HEK293 (cell line): ENCODE measurements around the gene NCOA7.

Experiments
- FEZF1 ChIP-seq: fragments of 450-650 bp; formaldehyde crosslinking; IDR thresholded peaks from 2 replicates; pipeline ENCODE4 v1.5.1; 2016; ENCODE audit warnings: missing biosample characterization, missing genetic modification characterization
- KLF10 ChIP-seq: fragments of 450-650 bp; IDR thresholded peaks from 2 replicates; pipeline ENCODE4 v1.5.1; 2018; ENCODE audit warnings: missing biosample characterization, mild to moderate bottlenecking, missing genetic modification characterization
- KLF8 ChIP-seq: fragments of 450-650 bp; formaldehyde crosslinking; IDR thresholded peaks from 2 replicates; pipeline ENCODE4 v1.5.1; 2016; ENCODE audit warnings: missing biosample characterization, missing genetic modification characterization
- PATZ1 ChIP-seq: fragments of 450-650 bp; formaldehyde crosslinking; IDR thresholded peaks from 2 replicates; pipeline ENCODE4 v1.5.1; 2016; ENCODE audit warnings: missing biosample characterization, missing genetic modification characterization
- PRDM10 ChIP-seq: fragments of 450-650 bp; formaldehyde crosslinking; IDR thresholded peaks from 2 replicates; pipeline ENCODE4 v1.5.1; 2016; ENCODE audit warnings: missing biosample characterization, missing genetic modification characterization
- PRDM6 ChIP-seq: fragments of 450-650 bp; formaldehyde crosslinking; IDR thresholded peaks from 2 replicates; pipeline ENCODE4 v1.5.1; 2017; ENCODE audit warnings: missing biosample characterization, missing genetic modification characterization
- ZBTB44 ChIP-seq: fragments of 450-650 bp; IDR thresholded peaks from 2 replicates; pipeline ENCODE4 v1.5.1; 2018; ENCODE audit warnings: missing biosample characterization, mild to moderate bottlenecking, missing genetic modification characterization
- ZNF10 ChIP-seq: fragments of 450-650 bp; formaldehyde crosslinking; IDR thresholded peaks from 2 replicates; pipeline ENCODE4 v1.5.1; 2017; ENCODE audit warnings: missing biosample characterization, missing genetic modification characterization
- ZNF18 ChIP-seq: fragments of 450-650 bp; formaldehyde crosslinking; IDR thresholded peaks from 2 replicates; pipeline ENCODE4 v1.5.1; 2016; ENCODE audit warnings: missing biosample characterization, missing genetic modification characterization
- ZNF274 ChIP-seq, 2 experiments: fragments of 200-500 bp in 1 of 2; fragments of 450-650 bp in 1 of 2; sonication (Bioruptor generic) in 1 of 2; formaldehyde crosslinking in 1 of 2; IDR thresholded peaks; 2 replicates each; pipeline versions ENCODE4 v1.5.1 to v1.6.1; 2014 to 2016; ENCODE audit warnings: borderline replicate concordance in 1 of 2, inconsistent platforms in 1 of 2, low read length in 1 of 2, missing biosample characterization in 1 of 2, missing genetic modification characterization in 1 of 2
- ZNF280D ChIP-seq: fragments of 450-650 bp; formaldehyde crosslinking; IDR thresholded peaks from 2 replicates; pipeline ENCODE4 v1.5.1; 2016; ENCODE audit warnings: missing biosample characterization, missing genetic modification characterization
- ZNF433 ChIP-seq: fragments of 450-650 bp; formaldehyde crosslinking; IDR thresholded peaks from 2 replicates; pipeline ENCODE4 v1.5.1; 2016; ENCODE audit warnings: missing biosample characterization, missing genetic modification characterization, low read depth
- ZNF843 ChIP-seq: fragments of 450-650 bp; formaldehyde crosslinking; IDR thresholded peaks from 2 replicates; pipeline ENCODE4 v1.5.1; 2016; ENCODE audit warnings: missing biosample characterization, missing genetic modification characterization
- ZSCAN23 ChIP-seq: fragments of 450-650 bp; formaldehyde crosslinking; IDR thresholded peaks from 2 replicates; pipeline ENCODE4 v1.5.1; 2016; ENCODE audit warnings: missing biosample characterization, missing genetic modification characterization
- ZXDB ChIP-seq: fragments of 450-650 bp; formaldehyde crosslinking; IDR thresholded peaks from 2 replicates; pipeline ENCODE4 v1.5.1; 2016; ENCODE audit warnings: missing biosample characterization, missing genetic modification characterization

The NCOA7 gene

GRCh38 chr6:125867483-125867942 lies 76.8 kb downstream of the NCOA7 start (continued):
- peak; percentile 70 for TF ChIP-seq PRDM6 (tag by site-specific recombination)
- TF ChIP-seq KLF8 (tag by site-specific recombination), result peak; percentile 26; the same call in 1 of the 2 replicates
- peak; percentile 59 for TF ChIP-seq ZBTB44 (tag by site-specific recombination)
- no peak for TF ChIP-seq ZNF274 (IDR thresholded peaks at IDR 0.05; ENCODE audit: low read length)
- TF ChIP-seq ZNF274 (tag by site-specific recombination; IDR thresholded peaks at IDR 0.05; ENCODE audit: borderline replicate concordance), result no peak
- TF ChIP-seq ZNF433 (tag by site-specific recombination), result no peak
- no peak for TF ChIP-seq ZNF280D
- no peak for TF ChIP-seq ZNF18 (tag by site-specific recombination)
- 0 out of 2 replicates have a peak, but pooled peaks have one; percentile 44 for TF ChIP-seq KLF10
- 0 out of 2 replicates have a peak, but pooled peaks have one; percentile 12 for TF ChIP-seq ZNF10 (tag by site-specific recombination)
- 0 out of 2 replicates have a peak, but pooled peaks have one; percentile 26 for TF ChIP-seq PATZ1 (tag by site-specific recombination)
- 0 out of 2 replicates have a peak, but pooled peaks have one; percentile 27 for TF ChIP-seq ZSCAN23
- peak; percentile 91 for TF ChIP-seq PRDM10 (tag by site-specific recombination)
- TF ChIP-seq ZNF843 (tag by site-specific recombination), result peak; percentile 78
- peak; percentile 38; the same call in 1 of the 2 replicates for TF ChIP-seq FEZF1 (tag by site-specific recombination)
- TF ChIP-seq ZXDB (tag by site-specific recombination), result peak; percentile 70
